Hypothalamus (tissue), 51 donors: ENCODE data around the gene LGALS4.
A peak's percentile ranks its signal among the peaks of the same experiment; 100 is the strongest.
"Not testable (repeated sequence)": the region's sequence is repeated elsewhere in the genome, so short reads cannot be mapped to it uniquely, and the experiment has no call there.

Source experiments
- DNase-seq, 51 donors: peaks; one replicate each; lab custom pipeline; 2025; lab: John Stamatoyannopoulos, UW

The LGALS4 gene, protein sequence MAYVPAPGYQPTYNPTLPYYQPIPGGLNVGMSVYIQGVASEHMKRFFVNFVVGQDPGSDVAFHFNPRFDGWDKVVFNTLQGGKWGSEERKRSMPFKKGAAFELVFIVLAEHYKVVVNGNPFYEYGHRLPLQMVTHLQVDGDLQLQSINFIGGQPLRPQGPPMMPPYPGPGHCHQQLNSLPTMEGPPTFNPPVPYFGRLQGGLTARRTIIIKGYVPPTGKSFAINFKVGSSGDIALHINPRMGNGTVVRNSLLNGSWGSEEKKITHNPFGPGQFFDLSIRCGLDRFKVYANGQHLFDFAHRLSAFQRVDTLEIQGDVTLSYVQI

GRCh38 chr19:38812841-38813320, at the start of gene LGALS4:
Gene LGALS4 (minus strand): TSS chr19:38812945. CDS start chr19:38812886, 59 bp downstream.
- no peak for DNase-seq

DNA sequence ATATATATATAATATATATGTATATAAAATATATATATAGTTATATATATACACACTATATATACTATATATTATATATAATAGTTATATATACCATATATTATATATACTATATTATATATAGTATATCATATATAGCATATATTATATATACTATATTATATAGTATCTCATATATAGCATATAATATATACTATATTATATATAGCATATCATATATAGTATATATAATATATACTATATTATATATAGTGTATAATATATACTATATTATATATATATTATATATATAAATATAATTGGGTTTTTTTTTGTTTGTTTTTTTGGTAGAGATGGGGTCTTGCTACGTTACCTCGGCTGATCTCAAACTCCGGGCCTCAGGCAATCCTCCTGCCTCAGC, 48.6 kb upstream of the LGALS4 start:
- no peak for DNase-seq

GRCh38 chr19:38859631-38860204, 47.0 kb upstream of the LGALS4 start:
- DNase-seq, result not testable (repeated sequence)

- DNase-seq, result no peak
Measured at GRCh38 chr19:38856813-38857212, 44.1 kb upstream of the LGALS4 start.

DNA sequence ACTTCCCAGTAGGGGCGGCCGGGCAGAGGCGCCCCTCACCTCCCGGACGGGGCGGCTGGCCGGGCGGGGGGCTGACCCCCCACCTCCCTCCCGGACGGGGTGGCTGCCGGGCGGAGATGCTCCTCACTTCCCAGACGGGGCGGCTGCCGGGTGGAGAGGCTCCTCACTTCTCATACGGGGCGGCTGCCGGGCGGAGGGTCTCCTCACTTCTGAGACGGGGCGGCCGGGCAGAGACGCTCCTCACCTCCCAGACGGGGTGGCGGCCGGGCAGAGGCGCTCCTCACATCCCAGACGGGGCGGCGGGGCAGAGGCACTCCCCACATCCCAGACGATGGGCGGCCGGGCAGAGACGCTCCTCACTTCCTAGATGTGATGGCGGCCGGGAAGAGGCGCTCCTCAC, 43.0 kb upstream of the LGALS4 start:
- not testable (repeated sequence) for DNase-seq

- DNase-seq, result not testable (repeated sequence)
Measured at GRCh38 chr19:38854961-38855360, 42.2 kb upstream of the LGALS4 start.

DNA sequence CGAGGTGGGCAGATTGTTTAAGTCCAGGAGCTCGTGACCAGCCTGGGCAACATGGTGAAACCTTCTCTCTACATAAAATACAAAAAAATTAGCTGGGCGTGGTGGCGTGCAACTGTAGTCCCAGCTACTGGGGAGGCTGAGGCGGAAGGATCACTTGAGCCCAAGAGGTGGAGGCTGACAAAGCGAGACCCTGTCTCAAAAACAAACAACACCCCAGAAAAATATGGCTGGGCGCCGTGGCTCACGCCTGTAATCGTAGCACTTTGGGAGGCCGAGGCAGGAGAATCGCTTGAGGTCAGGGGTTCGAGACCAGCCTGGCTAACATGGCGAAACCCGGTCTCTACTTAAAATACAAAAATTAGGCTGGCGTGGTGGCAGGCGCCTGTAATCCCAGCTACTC, 40.5 kb upstream of the LGALS4 start:
- DNase-seq, result no peak

DNA sequence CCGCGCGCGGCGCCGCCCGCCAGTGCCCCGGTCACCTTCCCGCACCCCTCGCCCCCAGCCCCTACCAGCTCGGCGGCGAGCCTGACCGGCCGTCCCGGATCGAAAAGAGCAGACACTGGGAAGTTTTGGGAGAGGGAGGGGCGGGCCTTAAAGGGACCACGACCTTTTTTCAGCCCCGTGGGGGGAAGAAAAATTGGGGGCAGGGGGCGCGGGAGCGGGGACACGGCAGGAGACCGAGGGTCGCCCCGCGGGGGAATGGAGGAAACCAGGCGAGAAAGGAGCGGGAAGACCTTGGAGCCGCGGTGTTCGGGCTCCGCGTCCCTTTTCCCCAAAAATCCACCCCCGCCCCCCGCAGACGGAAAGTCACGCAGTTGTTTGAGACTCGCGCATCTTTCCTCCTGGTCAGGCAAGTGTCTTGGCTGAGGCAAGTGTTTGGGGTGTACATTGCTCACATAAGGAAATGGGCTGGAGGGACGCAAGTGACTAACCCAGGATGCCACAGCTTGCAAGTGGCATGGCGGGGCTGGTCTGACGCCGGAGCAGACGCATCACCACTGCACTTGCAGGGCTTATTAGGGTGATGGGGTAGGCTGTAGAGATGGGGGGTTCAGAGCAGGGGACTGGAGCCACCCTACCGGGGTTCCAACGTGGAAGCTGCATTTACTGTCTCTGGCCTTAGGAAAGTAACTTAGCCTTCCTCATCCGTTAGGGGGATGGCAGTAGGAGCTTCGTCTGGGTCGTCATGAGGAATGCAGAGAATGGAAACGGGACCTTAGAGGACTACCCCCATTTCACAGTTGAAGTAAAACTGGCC, 39.7 kb upstream of the LGALS4 start:
- peak in 40 of 51 donors; percentile 27 to 80 (median 52) for DNase-seq

GRCh38 chr19:38851622-38852230, 39.0 kb upstream of the LGALS4 start:
- peak; percentile 30 to 95 (median 84) for DNase-seq

- DNase-seq, result peak in 19 of 51 donors; percentile 18 to 79 (median 42)
Measured at GRCh38 chr19:38850976-38851621, 38.4 kb upstream of the LGALS4 start.

DNA sequence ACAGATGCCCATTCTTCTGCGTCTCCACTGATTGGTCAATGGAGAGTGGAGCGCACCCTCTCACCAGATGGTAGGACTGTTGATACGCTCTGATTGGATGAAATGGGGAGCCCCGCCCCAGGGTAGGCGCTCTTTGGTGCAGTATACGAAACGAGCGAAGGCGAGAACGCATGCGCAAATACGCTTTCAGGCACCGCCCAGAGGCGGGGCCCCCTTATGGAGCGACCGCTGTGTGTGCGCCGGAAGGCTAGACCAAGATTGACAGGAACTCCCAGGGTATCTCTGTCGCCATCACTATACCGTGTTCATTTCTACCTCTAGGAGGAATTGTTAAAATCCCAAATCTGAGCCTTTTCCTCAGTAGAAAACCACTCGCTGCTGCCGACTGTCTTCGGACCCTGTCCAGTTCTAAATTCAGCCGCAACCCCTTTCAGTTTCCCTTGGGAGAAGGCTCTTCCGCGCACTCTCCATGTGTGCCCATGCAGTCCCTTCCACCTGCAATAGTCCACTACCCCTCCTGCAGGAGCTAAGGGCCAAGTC, 37.8 kb upstream of the LGALS4 start:
- DNase-seq, result peak in 31 of 51 donors; percentile 58 to 100 (median 100)

DNA sequence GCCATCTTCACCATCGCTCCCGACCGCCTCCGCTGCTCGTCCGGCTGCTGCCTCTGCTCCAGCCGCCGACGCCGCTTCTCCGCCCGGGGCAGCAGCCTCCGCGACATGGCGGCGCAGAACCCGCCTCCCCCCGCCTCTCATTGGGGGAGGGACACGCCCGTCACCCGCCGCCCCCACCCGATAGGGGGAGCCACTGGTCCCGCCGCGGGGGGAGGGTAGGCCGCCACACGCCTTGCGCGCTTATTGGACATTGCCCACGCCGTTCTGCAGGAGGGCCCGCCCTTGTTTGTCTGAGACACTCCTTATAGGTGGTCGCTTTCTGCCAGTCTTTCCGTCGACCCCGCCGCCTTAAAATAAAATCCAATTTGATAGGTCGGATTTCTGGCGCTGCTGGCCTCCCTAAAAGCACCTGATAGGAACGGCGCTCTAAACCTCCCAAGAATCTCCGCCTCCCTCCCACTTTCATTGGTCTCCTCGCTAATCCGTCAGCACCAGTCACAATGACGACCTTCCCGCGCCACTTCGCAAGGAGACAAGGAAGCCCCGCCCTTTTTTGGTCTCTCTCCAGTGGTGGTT, 37.2 kb upstream of the LGALS4 start, which contains the start of gene HNRNPL:
Gene HNRNPL, minus strand, starts transcription at position 127 of the 576 bp plus-strand sequence. Its CDS starts 20 bp downstream, at position 107.
- DNase-seq, result peak in 50 of 51 donors; percentile 93 to 100 (median 100)

- peak; percentile 63 to 97 (median 88) for DNase-seq
Measured at GRCh38 chr19:38849147-38849859, 36.6 kb upstream of the LGALS4 start.

DNA sequence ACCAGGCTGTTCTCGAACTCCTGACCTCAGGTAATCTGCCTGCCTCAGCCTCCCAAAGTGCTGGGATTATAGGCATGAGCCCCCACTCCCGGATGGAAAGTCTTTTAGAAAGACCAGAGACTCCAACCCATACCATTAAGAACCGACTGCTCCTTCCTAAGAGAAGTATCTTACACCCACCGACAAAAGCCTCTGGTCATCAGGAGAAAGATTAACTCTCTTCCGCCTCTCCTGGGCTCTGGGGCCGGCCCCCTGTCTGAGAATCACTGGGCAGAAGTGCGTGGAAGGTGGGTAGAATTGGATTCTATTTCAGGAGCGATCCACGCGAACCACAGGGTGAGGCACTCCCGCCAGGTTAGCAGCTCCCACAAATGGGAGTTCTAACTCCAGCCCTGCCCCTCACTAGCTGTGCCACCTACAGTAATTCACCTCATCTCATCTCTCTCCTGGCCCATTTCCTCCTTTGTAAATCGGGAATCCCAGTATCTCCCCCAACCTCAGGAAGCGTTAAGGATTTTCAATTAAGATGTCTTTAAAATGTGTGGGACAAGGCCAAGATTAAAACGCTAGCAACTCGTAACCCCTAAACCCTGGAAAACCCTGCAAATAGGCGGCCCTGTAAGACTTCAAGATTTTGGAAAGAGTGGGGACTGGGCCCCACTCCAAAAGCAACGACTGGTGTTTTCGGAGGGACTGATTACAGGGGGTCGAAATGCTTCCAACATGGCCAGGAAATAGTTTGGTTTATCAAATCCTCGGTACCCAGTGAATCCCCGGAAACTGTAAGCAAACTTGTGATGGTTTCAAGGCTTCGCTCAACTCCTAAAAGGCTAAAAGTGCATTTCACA, 35.8 kb upstream of the LGALS4 start:
- DNase-seq, result no peak

DNA sequence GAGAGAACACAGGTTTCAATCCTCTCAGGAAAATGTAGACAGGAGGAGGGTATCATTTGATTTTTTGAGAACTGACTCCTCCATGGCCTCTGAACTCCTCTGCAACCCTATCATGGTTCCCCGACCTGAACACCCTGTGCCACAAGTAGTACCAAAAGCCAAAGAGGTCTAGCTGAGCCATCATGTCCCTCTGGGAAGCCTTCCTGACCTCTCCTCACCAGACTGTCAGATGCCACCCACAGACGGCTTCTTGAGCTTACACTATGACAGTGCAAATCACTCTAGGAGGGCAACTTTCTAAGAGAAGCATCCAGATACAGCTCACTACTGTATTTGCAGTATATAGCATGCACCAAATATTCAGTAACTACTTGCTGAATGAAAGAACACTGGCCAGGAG, 33.4 kb upstream of the LGALS4 start:
- DNase-seq, result no peak

DNA sequence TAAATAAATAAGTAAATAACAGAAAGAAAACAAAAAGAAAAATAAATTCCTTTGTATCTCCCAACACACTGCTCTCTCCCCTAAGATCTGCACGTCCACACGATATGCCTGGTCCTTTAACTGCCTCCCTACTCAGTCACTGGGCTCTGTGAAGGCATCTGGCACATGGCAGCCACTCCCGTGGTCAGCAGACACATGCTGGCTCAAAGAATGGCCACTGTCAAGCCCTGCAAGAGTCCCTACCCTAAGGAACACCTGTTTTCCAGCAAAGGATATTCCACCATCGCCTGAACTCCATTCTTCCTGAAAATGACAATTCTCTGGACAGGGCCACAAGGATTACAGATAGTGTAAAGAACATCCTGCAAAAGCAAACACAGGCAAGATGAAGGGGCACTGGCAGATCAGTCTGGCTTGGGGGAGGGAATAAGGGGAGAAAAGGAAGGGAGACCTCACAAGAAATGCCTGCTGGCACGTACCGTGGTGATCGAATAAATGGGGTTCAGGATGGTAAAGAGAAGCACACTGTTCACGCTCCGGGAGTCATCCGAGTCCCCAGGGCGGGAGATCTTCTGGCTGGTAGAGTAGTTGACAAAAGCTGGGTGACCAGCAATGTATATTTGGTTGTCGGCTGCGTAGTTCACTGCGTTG, 32.8 kb upstream of the LGALS4 start:
- no peak for DNase-seq

DNA sequence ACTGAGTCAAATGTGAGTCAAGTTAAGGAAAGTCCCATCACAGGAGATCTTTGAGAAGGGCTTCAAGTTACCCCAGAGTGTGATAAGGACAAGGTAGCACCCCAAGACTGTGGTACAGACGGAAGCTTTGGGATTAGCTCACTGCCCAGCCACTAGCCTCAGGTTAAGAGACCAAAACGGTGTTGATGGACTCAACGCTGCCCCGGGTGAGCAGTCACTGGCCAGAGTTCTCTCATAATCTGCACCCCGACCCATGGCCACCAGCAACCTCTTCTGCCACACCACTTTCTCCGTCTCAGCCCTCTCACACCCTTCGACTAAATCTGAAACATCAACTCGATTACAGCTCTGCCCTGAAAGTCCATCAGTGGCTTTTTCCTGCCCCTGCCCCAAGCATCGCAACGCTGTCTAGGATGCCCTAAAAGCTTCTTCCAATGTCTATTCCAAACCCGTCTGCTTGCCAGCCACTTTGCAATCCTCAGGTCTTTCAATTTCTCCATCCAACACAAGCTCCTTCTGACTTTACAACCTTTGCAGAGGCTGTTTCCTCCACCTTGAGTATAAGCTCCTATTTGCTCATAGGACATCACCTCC, 31.4 kb upstream of the LGALS4 start:
- DNase-seq, result no peak
